ENCODE measurements around the gene LGI4.

GRCh38 chr19:35126624-35126959, 8.3 kb downstream of the LGI4 start:
- TF ChIP-seq CTCF (conservative IDR thresholded peaks at IDR 0.05; ENCODE audit: low read depth, low read length), result no peak
- no peak for TF ChIP-seq EZH2 (IDR thresholded peaks at IDR 0.05; ENCODE audit: borderline replicate concordance, low read depth, low read length, poor library complexity, severe bottlenecking)

Data from A673 (cell line).